GM12878 (cell line): ENCODE measurements around the gene TMC7. TPM values are rescaled to one million over a fixed set of nuclear protein-coding genes. Genes with fewer than 3 reads are reported as not detected.

ENCODE experiments used
- ATAC-seq: fragments of 200-7000 bp; cut with Tn5 transposase; 3 replicates; pipeline ENCODE4 v1.9.1; 2020; ENCODE audit warnings: mild to moderate bottlenecking, moderate library complexity
- BruUV-seq: library from RNA; stranded (reverse); fragments of 400-500 nt; replicated peaks from 2 replicates; lab custom pipeline; 2021; lab: Mats Ljungman, UMichigan
- CTCF ChIA-PET: fragments of 300-600 bp; sonication (Branson Sonifier 250); formaldehyde crosslinking; extraction: SDS; loops from one replicate; lab custom pipeline; 2021; ENCODE audit warnings: inconsistent platforms; lab: Yijun Ruan, JAX
- POLR2A ChIA-PET: fragments of 350-600 bp; formaldehyde crosslinking; extraction: SDS; loops from one replicate; lab custom pipeline; 2021; ENCODE audit warnings: inconsistent platforms; lab: Charles Lee
- RAD21 ChIA-PET: fragments of 300-600 bp; sonication (Branson Sonifier 250); formaldehyde crosslinking; loops from one replicate; lab custom pipeline; 2023; ENCODE audit warnings: antibody characterized with exemption; ENCODE audit not compliant: unreplicated experiment; lab: Charles Lee
- SMC1A ChIA-PET: fragments of 300-600 bp; sonication (Branson Sonifier 250); formaldehyde crosslinking; loops from one replicate; lab custom pipeline; 2023; ENCODE audit not compliant: unreplicated experiment, uncharacterized antibody; lab: Charles Lee
- DNase-seq: peaks from one replicate; pipeline ENCODE4 v3.0.0-alpha.2; 2011; ENCODE audit warnings: low read depth, low spot score
- FAIRE-seq: peaks from 3 replicates; lab custom pipeline; 2011; peaks lifted over from hg19 to GRCh38; lab: Jason Lieb, UNC
- H2AFZ ChIP-seq: 2 replicates; pipeline ENCODE4 v1.6.0; 2011; ENCODE audit warnings: low read depth, low read length, control low read depth; ENCODE audit not compliant: control insufficient read depth
- H3K27ac ChIP-seq: 2 replicates; pipeline ENCODE4 v1.5.1; 2011; ENCODE audit warnings: control low read depth; ENCODE audit not compliant: control insufficient read depth, insufficient read depth
- H3K27me3 ChIP-seq, 2 experiments: replicated peaks in 1 of 2; 2 replicates each; pipeline versions ENCODE4 v1.6.0 to v1.6.1; 2011; ENCODE audit warnings: low read length in 1 of 2; ENCODE audit not compliant: control insufficient read depth in 2 of 2, insufficient read depth in 2 of 2
- H3K36me3 ChIP-seq, 2 experiments: 2 replicates each; pipeline ENCODE4 v1.5.1; 2011; ENCODE audit warnings: low read length in 1 of 2; ENCODE audit not compliant: control insufficient read depth in 2 of 2, insufficient read depth in 2 of 2
- H3K4me1 ChIP-seq: 2 replicates; pipeline ENCODE4 v1.6.1; 2011; ENCODE audit warnings: mild to moderate bottlenecking, low read length, moderate library complexity, mixed read lengths; ENCODE audit not compliant: control insufficient read depth, insufficient read depth
- H3K4me2 ChIP-seq: 2 replicates; pipeline ENCODE4 v1.6.0; 2011; ENCODE audit warnings: control low read depth; ENCODE audit not compliant: control insufficient read depth, insufficient read depth
- H3K4me3 ChIP-seq: fragments of 200-600 bp; sonication (generic); 2 replicates; pipeline ENCODE4 v1.5.1; 2016
- H3K79me2 ChIP-seq: 2 replicates; pipeline ENCODE4 v1.6.0; 2011; ENCODE audit warnings: low read length; ENCODE audit not compliant: control insufficient read depth, insufficient read depth
- H3K9ac ChIP-seq: 2 replicates; pipeline ENCODE4 v1.8.0; 2011; ENCODE audit warnings: low read length, control low read depth, mixed read lengths; ENCODE audit not compliant: control insufficient read depth, insufficient read depth
- H3K9me3 ChIP-seq: replicated peaks from 3 replicates; pipeline ENCODE4 v1.5.1; 2011; ENCODE audit warnings: mild to moderate bottlenecking, low read length; ENCODE audit not compliant: control insufficient read depth, insufficient read depth
- H4K20me1 ChIP-seq: 2 replicates; pipeline ENCODE4 v1.6.0; 2011; ENCODE audit not compliant: control insufficient read depth, insufficient read depth
- CBX3 ChIP-seq: fragments of 200-600 bp; sonication (generic); IDR thresholded peaks from 2 replicates; pipeline ENCODE4 v1.6.1; 2016; ENCODE audit warnings: low read depth, borderline replicate concordance
- CEBPB ChIP-seq, 2 experiments: fragments of 150-350 bp in 1 of 2; IDR thresholded peaks; 2 replicates each; pipeline ENCODE4 v1.6.1; 2012 to 2014; ENCODE audit warnings: low read depth in 2 of 2, low read length in 2 of 2, borderline replicate concordance in 1 of 2, inconsistent platforms in 1 of 2
- EED ChIP-seq: sonication (generic); IDR thresholded peaks from 2 replicates; pipeline ENCODE4 v1.6.1; 2016; ENCODE audit warnings: antibody characterized with exemption, low read depth
- IKZF1 ChIP-seq: fragments of 450-650 bp; conservative IDR thresholded peaks from 2 replicates; pipeline ENCODE4 v1.6.1; 2017; ENCODE audit warnings: antibody characterized with exemption, mild to moderate bottlenecking
- IKZF2 ChIP-seq, 2 experiments: fragments of 450-650 bp; IDR thresholded peaks; 2 replicates each; pipeline ENCODE4 v1.6.1; 2017; ENCODE audit warnings: mild to moderate bottlenecking in 2 of 2, moderate library complexity in 2 of 2
- MTA2 ChIP-seq: fragments of 450-650 bp; IDR thresholded peaks from 2 replicates; pipeline ENCODE4 v1.6.1; 2016; ENCODE audit warnings: low read depth, mild to moderate bottlenecking, moderate library complexity
- NR2F1 ChIP-seq: fragments of 450-650 bp; conservative IDR thresholded peaks from 2 replicates; pipeline ENCODE4 v1.6.1; 2017; ENCODE audit warnings: mild to moderate bottlenecking
- SPI1 ChIP-seq: IDR thresholded peaks from 2 replicates; pipeline ENCODE4 v1.6.1; 2011; ENCODE audit warnings: low read depth, mild to moderate bottlenecking, low read length, moderate library complexity, borderline replicate concordance; ENCODE audit not compliant: insufficient read depth
- ZNF24 ChIP-seq: fragments of 450-650 bp; IDR thresholded peaks from 2 replicates; pipeline ENCODE4 v1.6.1; 2017; ENCODE audit warnings: antibody characterized with exemption, mild to moderate bottlenecking
- ZNF687 ChIP-seq: fragments of 450-650 bp; IDR thresholded peaks from 2 replicates; pipeline ENCODE4 v1.6.1; 2017; ENCODE audit warnings: mild to moderate bottlenecking, moderate library complexity
- WGBS: methylation state at CpG from one replicate; pipeline ENCODE4 v1.1.6; 2016; ENCODE audit warnings: low lambda C conversion rate; ENCODE audit not compliant: insufficient replicate concordance, insufficient coverage; ENCODE audit errors: missing lambda C conversion rate; 5-methylcytosine and 5-hydroxymethylcytosine counted together
- in situ Hi-C: fragments of 300-500 bp; cut with MboI; formaldehyde crosslinking; loops from 9 replicates; pipeline ENCODE4 v1.14.3; 2018; ENCODE audit warnings: mixed read lengths
- intact Hi-C: fragments of 100-400 bp; cut with micrococcal nuclease; formaldehyde crosslinking; loops from one replicate; pipeline ENCODE4 v1.14.2; 2022; ENCODE audit not compliant: unreplicated experiment
- polyA plus RNA-seq, 11 experiments: library from polyadenylated mRNA; depleted of rRNA in 4 of 11; unstranded in 6 of 11; stranded (reverse) in 5 of 11; fragments of >200 nt; fragmentation: Nextera tagmentation in 4 of 11; fragmentation: Illumina TruSeq in 1 of 11; extraction: Ambion mirVana in 4 of 11; extraction: Trizol in 1 of 11; gene quantifications; 1 replicate in 1 of 11; 2 replicates in 10 of 11; pipeline versions ENCODE4 v1.2.1 to v1.2.3, GENCODE V29; 2011 to 2016; ENCODE audit warnings: inconsistent platforms in 2 of 11, missing spikeins in 2 of 11, low read depth in 1 of 11
- total RNA-seq, 4 experiments: library from RNA; depleted of rRNA in 3 of 4; stranded (reverse); fragments of >200 nt in 3 of 4; fragmentation: Illumina TruSeq in 1 of 4; extraction: Trizol in 1 of 4; gene quantifications; 2 replicates each; pipeline versions ENCODE4 v1.2.1 to v1.2.3, GENCODE V29; 2013 to 2021

TMC7 gene
- total and polyA plus RNA-seq, 10 of the 15 experiments (the other 5 are each of a cell fraction or from before 2014, with no cell fraction given) = 0.15 TPM; not detected in 9

DNA sequence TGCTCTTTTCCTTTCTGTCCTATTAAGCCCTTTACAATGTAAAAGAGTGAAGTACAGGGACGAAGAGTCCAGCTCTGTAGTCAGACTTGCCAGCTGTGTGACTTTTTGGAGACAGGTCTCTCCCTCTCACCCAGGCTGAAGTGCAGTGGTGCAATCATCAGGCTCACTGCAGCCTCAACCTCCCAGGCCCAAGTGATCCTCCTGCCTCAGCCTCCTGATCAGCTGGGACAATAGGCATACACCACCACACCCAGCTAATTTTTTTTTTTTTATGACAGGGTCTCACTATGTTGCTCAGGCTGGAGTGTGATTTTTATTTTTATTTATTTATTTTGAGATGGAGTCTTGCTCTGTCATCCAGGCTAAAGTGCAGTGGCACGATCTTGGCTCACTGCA lies 122.9 kb downstream of the TMC7 start:
- SMC1A ChIA-PET = interaction anchor here (3.9 to 5.4 kb wide), 2 partner anchors 11 to 12 kb away, joined by 34 to 36 read pairs; no protein-coding TSS in a partner anchor
- TF ChIP-seq ZNF24 = 0 out of 2 replicates have a peak, but pooled peaks have one; percentile 0
- TF ChIP-seq CBX3 = no peak
- no peak overlapping the region for H3K4me3 ChIP-seq
- 83% methylated on average over 2 of the region's 2 CpGs for WGBS
- H3K9me3 ChIP-seq = no peaks in the 10 kb centered on the region
- BruUV-seq = no TSS peak
- RAD21 ChIA-PET = interaction anchor here (1.0 to 1.5 kb wide), 2 partner anchors 11 to 73 kb away, joined by 3 to 4 read pairs; no protein-coding TSS in a partner anchor
- no peak for ATAC-seq
- no peak overlapping the region for H3K27ac ChIP-seq
- in situ Hi-C loops (no loop called here), intact Hi-C loops (no loop called here)
- no peak overlapping the region for H3K9ac ChIP-seq
- no peaks in the 10 kb centered on the region for H4K20me1 ChIP-seq
- no peak overlapping the region for H2AFZ ChIP-seq
- H3K4me2 ChIP-seq = no peak overlapping the region
- H3K79me2 ChIP-seq = no peaks in the 10 kb centered on the region
- CTCF ChIA-PET = interaction anchor here (0.6 to 2.1 kb wide), 3 partner anchors 11 to 22 kb away, joined by 3 to 6 read pairs (median 4); no protein-coding TSS in a partner anchor
- no peaks in the 10 kb centered on the region for H3K27me3 ChIP-seq
- POLR2A ChIA-PET = interaction anchor here (0.6 kb wide), 1 partner anchor 122 kb away, joined by 3 read pairs; no protein-coding TSS in a partner anchor
- FAIRE-seq = no peak
- peaks cover 24% of the 10 kb centered on the region for H3K4me1 ChIP-seq
- DNase-seq = no peak
- H3K36me3 ChIP-seq = no peaks in the 10 kb centered on the region

- FAIRE-seq = no peak
- CTCF ChIA-PET = interaction anchor here (0.7 to 2.0 kb wide), 9 partner anchors 11 to 394 kb away, joined by 3 to 7 read pairs (median 3); no protein-coding TSS in a partner anchor
- 70% methylated on average over 9 of the region's 9 CpGs for WGBS
- peak in 1 of 2 experiments; percentile 18; a peak in 2 of 4 replicates for TF ChIP-seq IKZF2 (IDR thresholded peaks at IDR 0.05)
- TF ChIP-seq NR2F1 = no peak
- 0 out of 2 replicates have a peak, but pooled peaks have one; percentile 21 for TF ChIP-seq EED
- 0 out of 2 replicates have a peak, but pooled peaks have one; percentile 22 for TF ChIP-seq MTA2
- no peak for TF ChIP-seq CEBPB (IDR thresholded peaks at IDR 0.05; ENCODE audit: borderline replicate concordance in 1 of 2, low read depth in 2 of 2, low read length in 2 of 2)
- 0 out of 2 replicates have a peak, but pooled peaks have one; percentile 3 for TF ChIP-seq SPI1
- 0 out of 2 replicates have a peak, but pooled peaks have one; percentile 34 for TF ChIP-seq ZNF687
- TF ChIP-seq IKZF1 = 0 out of 2 replicates have a peak, but pooled peaks have one; percentile 35
These were observed 124.9 kb downstream of the TMC7 start for GRCh38 chr16:19108409-19109287.

More at GRCh38 chr16:19108409-19109287, 124.9 kb downstream of the TMC7 start:
- DNase-seq (no peak), ATAC-seq (peak; percentile 66)
- H4K20me1 ChIP-seq = no peaks in the 10 kb centered on the region
- ChIA-PET RAD21 (interaction anchor here (0.7 to 3.3 kb wide), 4 partner anchors 9 to 22 kb away, joined by 4 to 11 read pairs (median 5); no protein-coding TSS in a partner anchor), SMC1A (interaction anchor here (0.5 to 5.4 kb wide), 8 partner anchors 10 to 447 kb away, joined by 3 to 36 read pairs (median 6); partner anchors contain the start of gene VPS35L), POLR2A (interaction anchor here (0.6 to 1.7 kb wide), 4 partner anchors 8 to 394 kb away, joined by 4 to 9 read pairs (median 6); no protein-coding TSS in a partner anchor)
- no peaks in the 10 kb centered on the region for H3K9me3 ChIP-seq
- intact Hi-C loops (no loop called here), in situ Hi-C loops (no loop called here)
- no peaks in the 10 kb centered on the region for H3K79me2 ChIP-seq
- peaks cover 24% of the 10 kb centered on the region for H3K4me1 ChIP-seq
- H3K36me3 ChIP-seq = no peaks in the 10 kb centered on the region
- no peaks in the 10 kb centered on the region for H3K27me3 ChIP-seq
- no peak overlapping the region for H3K9ac ChIP-seq
- no peak overlapping the region for H3K4me3 ChIP-seq
- H3K4me2 ChIP-seq = peak overlapping the region; percentile 44; the same call in 1 of the 2 replicates
- BruUV-seq = no TSS peak
- no peak overlapping the region; the same call in 1 of the 2 replicates for H3K27ac ChIP-seq
- H2AFZ ChIP-seq = 0 out of 2 replicates have a peak overlapping the region, but pooled peaks have one; percentile 10
